HTERT RPE-1 (cell line): ENCODE measurements around the gene SYT17.

Source experiments
- in situ Hi-C: fragments of 300-500 bp; cut with MboI; formaldehyde crosslinking; loops from 4 replicates; pipeline ENCODE4 v1.14.3; 2020; ENCODE audit warnings: low sequenced_read_pairs

Gene SYT17

DNA sequence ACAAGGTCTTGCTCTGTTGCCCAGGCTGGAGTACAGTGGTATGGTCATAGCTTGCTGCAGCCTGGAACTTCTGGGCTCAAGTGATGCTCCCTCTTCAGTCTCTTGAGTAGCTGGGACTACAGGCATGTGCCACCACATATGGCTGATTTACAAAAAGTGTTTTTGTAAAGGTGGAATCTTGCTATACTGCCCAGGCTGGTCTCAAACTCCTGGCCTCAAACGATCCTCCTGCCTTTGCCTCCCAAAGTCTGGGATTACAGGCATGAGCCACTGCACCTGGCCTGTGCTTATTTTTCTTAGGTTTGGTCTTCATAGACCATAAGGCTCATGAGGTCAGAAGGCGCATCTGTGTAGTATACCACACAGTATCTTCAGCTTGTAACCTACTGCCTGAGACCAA lies 122.8 kb downstream of the SYT17 start:
- in situ Hi-C loops, result no loop called here

DNA sequence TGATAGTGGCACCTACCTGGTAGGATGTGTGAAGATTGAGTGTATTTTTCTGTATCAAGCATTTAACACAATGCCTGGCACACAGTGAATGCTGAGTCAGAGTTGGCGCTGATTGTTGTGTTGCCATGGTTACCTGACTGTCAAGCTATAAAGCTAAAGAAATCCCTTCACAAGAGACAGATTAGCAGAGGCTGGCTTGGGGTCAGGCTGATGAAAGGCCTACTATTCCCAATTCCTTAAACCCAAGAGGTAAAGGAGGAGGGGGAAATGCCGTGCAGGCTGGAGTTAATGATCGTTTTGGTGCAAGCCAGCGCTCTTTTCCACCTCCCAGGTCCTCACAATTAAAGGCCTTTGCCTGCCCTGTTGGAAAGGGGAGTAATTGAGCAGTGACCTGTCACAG lies 123.4 kb downstream of the SYT17 start:
- in situ Hi-C loops, result no loop called here

DNA sequence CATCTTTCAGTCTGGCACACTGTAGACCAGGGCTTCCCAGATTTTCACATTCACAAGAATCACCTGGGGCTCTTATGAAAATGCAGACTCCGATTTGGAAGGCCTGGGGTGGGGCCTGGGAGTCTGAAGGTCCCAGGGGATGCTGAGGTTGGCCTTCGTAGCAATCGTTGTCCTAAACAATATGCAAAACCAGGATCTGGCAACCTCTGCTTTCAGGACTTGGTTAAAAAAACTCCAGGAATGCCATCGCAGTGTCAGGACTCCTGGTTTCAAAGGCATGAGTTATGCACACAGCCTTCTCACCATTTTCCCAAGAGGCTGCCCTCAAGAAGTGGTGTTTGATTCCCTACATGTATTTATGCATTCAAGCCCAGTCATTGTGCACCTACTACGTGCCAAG lies 124.1 kb downstream of the SYT17 start:
- in situ Hi-C loops, result no loop called here

DNA sequence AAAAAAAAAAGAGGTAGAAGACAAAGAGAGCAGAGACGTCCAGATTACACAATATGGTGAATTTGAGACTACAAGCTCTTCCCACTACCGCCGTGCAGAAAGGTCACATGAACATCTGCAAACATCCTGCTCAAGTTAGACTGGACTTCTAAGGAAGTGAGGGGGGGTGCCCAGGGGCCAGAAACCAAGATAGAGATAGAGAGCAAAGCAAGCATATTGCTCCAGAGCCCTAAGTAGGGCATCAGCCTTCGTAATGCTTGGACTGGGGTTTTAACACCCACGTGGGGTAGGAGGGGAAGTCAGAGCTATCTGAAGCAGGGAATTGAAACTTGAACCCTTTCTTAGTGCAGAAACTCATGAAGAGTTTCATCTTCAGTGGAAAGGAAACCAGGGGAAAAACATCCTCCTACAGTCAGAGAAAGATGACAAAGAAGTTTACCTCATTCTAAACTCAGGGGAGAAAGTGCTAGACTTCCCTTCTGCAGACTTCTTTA lies 126.2 kb downstream of the SYT17 start:
- in situ Hi-C loops, result no loop called here

DNA sequence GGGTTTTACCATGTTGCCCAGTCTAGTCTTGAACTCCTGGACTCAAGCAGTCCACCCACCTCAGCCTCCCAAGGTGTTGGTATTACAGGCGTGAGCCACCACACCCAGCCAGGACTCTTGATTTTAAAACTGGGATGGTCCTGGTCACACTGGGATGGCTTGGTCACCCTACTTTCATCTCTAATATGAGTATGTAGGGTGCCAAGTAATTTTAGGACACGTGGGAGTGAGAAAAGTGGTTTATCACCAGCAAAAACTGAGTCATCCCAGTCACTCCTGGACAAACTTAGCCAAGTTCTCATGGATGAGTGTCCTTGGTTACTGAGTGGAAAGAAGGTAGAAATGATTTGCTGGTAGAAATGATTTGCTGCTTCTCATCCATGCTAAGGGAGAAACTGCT lies 127.4 kb downstream of the SYT17 start:
- in situ Hi-C loops, result no loop called here

DNA sequence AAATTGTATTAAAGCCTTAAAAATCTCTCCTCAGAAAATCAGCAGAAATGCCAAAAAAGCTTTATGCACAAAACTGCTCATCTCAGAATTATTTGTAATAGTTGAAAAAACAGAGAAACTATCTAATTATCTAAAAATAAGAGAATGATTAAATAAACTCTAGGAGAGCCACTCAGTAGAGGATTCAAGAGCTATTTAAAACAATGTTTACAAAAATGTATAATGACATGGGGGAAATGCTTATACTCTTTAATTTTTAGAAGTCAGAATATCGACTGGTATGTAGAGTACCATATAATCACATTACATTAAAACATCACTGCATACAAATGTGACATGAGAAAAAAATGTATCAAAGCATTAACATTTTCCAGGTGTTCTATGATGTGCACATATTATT lies 129.4 kb downstream of the SYT17 start:
- in situ Hi-C loops, result no loop called here

- in situ Hi-C loops, result no loop called here
These were observed 131.5 kb downstream of the SYT17 start for GRCh38 chr16:19299565-19299964.

DNA sequence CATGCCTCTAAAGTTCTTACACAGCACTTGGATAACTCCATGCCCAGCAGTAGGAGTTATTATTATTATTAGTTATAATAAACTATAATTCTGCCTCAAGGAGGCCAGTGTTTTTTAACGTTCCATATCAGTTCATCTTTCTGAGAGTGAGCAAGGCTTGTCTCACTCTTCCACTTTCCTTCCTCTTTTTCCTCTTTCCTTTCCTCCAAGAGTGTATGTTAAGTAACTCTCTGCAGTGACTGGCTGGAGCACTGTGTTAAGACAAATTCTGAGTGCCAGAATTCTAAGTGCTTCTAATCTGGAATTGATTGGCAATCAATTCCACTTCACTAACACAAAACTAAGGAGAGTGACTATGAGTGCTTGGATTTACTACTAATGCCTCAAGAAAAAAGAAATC lies 133.9 kb downstream of the SYT17 start:
- in situ Hi-C loops, result no loop called here

DNA sequence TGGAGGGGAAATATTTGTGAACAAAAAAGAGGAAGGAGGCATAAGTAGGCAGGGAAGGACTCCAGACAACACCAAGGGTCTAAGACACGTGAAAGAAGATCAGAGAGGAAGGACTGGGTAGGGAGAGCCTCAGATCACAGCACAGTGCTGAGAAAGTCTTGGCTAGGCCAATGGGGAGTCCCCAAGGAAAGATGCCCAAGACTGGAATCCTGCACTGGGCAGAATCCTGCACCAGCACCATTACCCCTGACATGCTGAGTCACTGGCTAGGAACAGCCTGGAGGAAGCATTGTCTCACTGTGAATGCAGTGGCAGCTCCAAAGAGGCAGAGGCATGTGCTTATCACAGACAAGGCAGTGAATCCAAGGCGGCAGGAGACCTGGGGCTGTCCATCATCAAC lies 136.7 kb downstream of the SYT17 start:
- in situ Hi-C loops, result no loop called here

DNA sequence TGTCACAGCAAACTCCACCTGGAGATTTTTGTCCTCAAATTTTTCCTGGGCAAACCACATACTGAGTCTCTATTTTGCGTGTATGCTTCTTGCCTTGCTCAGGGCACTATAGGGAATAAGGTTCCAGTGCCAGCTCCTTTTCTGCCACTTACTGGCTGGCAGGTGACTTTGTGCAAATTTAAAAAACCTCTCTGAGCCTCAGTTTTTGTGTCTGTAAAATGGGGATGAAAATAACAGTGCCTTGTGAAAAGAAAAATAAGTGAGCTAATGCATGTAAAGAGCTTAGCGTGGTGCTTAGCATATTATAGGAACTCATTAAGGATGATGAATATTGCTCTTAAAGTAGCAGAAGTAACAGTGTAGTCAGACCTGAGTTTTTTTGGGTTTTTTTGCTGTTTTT lies 137.4 kb downstream of the SYT17 start:
- in situ Hi-C loops, result no loop called here

- in situ Hi-C loops, result no loop called here
These were observed 139.7 kb downstream of the SYT17 start for GRCh38 chr16:19307587-19308241.

GRCh38 chr16:19308392-19308791 lies 140.4 kb downstream of the SYT17 start:
- in situ Hi-C loops, result no loop called here

DNA sequence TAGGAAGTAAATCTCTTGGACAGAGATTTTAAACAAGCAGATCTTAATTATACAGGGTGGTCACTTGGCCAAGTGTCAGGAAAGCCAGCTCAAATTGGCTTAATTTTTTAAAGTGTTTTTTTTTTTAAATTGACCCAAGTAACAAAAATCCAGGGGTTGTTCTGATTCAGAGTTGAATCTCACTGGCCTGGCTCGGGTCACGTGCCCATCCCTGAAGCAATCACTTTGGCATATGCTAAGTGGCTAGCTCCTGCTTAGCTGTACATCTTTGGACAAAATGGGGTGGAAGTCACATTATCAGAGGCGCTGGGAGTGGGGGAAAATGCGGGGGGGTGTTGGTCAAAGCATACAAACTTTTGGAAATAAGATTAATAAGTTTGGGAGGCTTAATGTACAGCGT lies 141.1 kb downstream of the SYT17 start:
- in situ Hi-C loops, result no loop called here

DNA sequence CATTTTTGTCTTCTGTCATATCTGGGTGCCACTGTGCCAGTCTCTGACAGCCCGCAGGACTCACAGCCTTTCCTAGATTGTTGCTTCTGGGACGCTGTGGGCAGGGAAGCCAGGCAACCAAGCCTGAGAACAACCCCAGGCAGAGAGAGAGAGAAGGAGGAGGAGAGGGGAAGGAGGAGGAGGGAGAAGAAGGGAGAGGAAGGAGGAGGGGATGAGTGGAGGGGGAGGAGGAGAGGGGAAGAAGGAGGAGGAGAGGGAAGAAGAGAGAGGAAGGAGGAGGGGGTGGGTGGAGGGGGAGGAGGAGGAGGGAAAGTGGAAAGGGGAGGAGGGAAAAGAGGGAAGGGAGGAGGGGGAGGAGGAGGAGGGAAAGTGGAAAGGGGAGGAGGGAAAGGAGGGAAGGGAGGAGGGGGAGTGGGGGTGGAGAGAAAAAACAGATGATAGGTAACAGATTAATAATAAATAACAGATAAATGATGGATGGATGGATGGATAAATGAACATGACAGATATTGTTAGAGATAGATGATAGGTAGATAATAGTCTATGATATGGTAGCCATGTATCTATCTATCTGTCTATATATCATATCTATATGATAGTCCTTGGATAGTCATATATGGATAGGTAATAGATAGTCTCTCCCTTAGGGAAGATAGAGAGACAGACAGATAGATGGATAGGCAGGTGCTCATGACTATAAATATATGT lies 146.8 kb downstream of the SYT17 start:
- in situ Hi-C loops, result no loop called here

DNA sequence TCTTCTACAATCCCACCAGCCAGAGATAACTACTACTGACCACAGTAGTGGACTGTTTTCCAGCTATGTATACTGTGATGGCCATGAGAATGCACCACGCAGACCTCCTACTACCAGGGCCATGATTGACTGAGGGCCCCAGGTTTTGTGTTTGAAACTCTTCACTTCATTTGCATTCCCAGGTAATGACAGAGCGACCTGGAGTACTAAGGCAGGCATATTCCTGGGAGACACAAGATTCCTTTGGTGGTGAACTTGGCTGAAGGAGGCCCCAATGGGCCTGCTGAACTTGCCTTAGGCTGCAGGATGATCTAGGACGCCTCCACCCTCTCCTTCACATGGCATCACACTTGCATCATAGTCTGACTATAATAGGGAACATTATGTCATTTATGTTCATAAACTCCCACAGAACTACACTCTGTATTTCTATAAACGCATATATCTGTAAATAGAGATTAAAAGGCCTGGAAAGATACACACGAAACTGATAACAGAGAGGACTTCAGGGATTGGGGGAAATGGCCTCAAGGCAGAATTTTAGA lies 147.9 kb downstream of the SYT17 start:
- in situ Hi-C loops, result no loop called here

DNA sequence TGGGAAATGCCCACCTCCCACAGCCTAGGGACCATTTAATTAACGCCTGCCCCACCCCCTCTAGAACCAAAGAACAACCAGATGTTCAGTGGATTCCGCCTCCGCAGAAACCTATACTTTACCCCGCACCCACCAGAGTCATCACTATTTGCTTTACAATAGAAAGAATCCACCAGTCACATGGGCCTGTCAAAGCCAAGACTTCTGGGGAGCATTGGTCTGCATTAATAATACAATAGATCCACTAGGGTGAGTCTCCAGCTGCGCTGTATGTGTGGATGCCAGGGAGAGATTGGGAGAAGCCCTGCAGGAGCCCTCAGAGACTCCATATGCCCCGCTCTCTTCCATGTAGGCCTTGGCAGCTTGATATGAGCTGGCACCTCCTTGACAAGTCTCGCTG lies 148.8 kb downstream of the SYT17 start:
- in situ Hi-C loops, result no loop called here
